Left hindlimb (tissue), 1 donor: ENCODE results near the gene PGGHG.
A peak's percentile ranks its signal among the peaks of the same experiment; 100 is the strongest.
"Not testable (repeated sequence)": the region's sequence is repeated elsewhere in the genome, so short reads cannot be mapped to it uniquely, and the experiment has no call there.

Experiments used
- DNase-seq: peaks from one replicate; pipeline ENCODE4 v3.0.0-alpha.2; 2018

PGGHG gene

GRCh38 chr11:299081-299891 lies 10.4 kb downstream of the PGGHG start, which contains the start of gene IFITM5:
Gene IFITM5 (minus strand): TSS chr11:299526. CDS start chr11:299490, 36 bp downstream.
- DNase-seq: peak; percentile 57

- DNase-seq: peak; percentile 71
Observed at GRCh38 chr11:299951-300735, 11.2 kb downstream of the PGGHG start.

- DNase-seq: no peak
Observed at GRCh38 chr11:303363-303762, 14.4 kb downstream of the PGGHG start.

GRCh38 chr11:304061-304506 lies 15.2 kb downstream of the PGGHG start:
- DNase-seq: no peak

GRCh38 chr11:304915-305843 lies 16.3 kb downstream of the PGGHG start:
- DNase-seq: peak; percentile 74

GRCh38 chr11:305844-306211 lies 16.9 kb downstream of the PGGHG start:
- DNase-seq: no peak

GRCh38 chr11:306645-307371 lies 17.9 kb downstream of the PGGHG start:
- DNase-seq: no peak

- peak; percentile 82 for DNase-seq
Observed at GRCh38 chr11:307766-308708, 19.1 kb downstream of the PGGHG start, which contains the start of gene IFITM2. Gene IFITM2 (plus strand): TSS chr11:307816. CDS start chr11:308193, 377 bp downstream.

GRCh38 chr11:308740-309665 lies 20.1 kb downstream of the PGGHG start:
- DNase-seq: not testable (repeated sequence)

GRCh38 chr11:309979-310572 lies 21.1 kb downstream of the PGGHG start:
- DNase-seq: not testable (repeated sequence)

- DNase-seq: not testable (repeated sequence)
Observed at GRCh38 chr11:311013-311748, 22.3 kb downstream of the PGGHG start.

GRCh38 chr11:312092-312816 lies 23.3 kb downstream of the PGGHG start:
- DNase-seq: no peak

- no peak for DNase-seq
Observed at GRCh38 chr11:313304-313786, 24.4 kb downstream of the PGGHG start.

GRCh38 chr11:313787-314553 lies 25.0 kb downstream of the PGGHG start, which contains the start of gene IFITM1:
Gene IFITM1 (plus strand): TSS chr11:314040. CDS start chr11:314171, 131 bp downstream.
- peak; percentile 34 for DNase-seq

GRCh38 chr11:314554-314875 lies 25.6 kb downstream of the PGGHG start:
- DNase-seq: peak; percentile 19

- DNase-seq: no peak
Observed at GRCh38 chr11:315051-315481, 26.1 kb downstream of the PGGHG start.
